ENCODE results near the gene CCNL2. TPM values are rescaled to one million over a fixed set of nuclear protein-coding genes. Genes with fewer than 3 reads are reported as not detected.

The CCNL2 gene
- total and polyA plus RNA-seq, 2 of the 13 experiments (the other 11 are each of a cell fraction or from before 2014, with no cell fraction given) = 105 to 340 TPM

DNA sequence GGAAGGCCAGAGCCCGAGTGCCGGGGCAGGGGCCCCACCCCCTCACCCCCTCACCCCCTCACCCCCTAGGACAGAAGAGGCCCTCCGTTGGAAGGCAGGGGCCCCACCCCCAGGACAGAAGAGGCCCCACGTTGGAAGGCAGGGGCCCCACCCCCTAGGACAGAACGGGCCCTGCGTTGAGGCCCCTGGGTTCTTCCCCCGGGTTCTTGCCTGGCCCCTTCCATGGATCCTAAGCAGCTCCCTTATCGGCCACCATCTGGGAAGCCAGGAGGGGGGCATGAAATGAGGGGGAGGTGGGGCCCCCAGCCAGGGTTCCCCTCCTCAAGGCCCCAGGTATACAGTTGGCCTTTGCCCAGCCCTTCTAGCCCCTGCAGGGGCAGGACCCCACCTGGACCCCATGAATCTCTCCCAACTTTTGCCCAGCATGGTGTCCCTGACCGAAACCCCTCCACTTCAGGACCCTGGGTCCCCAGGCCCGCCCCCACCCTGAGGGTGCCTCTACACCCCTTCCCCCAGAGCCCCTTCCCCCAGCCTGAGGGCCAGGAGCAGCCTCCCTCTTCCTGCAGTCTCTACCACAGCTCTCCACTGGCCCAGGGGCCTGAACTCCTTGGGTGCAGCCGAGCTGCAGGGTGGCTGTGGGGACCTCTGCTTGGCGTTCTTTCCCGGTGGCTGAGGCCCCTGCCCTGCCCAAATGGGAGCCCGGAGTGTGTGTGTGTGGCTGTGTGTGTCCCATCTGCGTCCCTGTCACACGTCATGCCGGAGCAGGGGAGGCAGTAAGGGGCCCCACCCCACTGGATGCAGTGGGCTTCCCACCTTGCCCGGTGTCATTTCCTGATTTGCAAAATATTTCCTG, 32.1 kb upstream of the CCNL2 start (continued):
- TF ChIP-seq EP300 (IDR thresholded peaks at IDR 0.05; ENCODE audit: low read depth in 2 of 2, low read length in 2 of 2) (0 out of 4 replicates have a peak, but pooled peaks of 1 of the 2 experiments have one; percentile 34), EP300 (CRISPR knock-in tag; IDR thresholded peaks at IDR 0.05; ENCODE audit: borderline replicate concordance) (no peak), RXRA (CRISPR knock-in tag; IDR thresholded peaks at IDR 0.05) (no peak), MTA1 (CRISPR knock-in tag; IDR thresholded peaks at IDR 0.05; ENCODE audit: borderline replicate concordance) (0 out of 2 replicates have a peak, but pooled peaks have one; percentile 26), ZNF24 (IDR thresholded peaks at IDR 0.05) (no peak), ZNF530 (CRISPR knock-in tag; IDR thresholded peaks at IDR 0.05; ENCODE audit: low read depth) (no peak), POLR2AphosphoS5 (IDR thresholded peaks at IDR 0.05; ENCODE audit: low read depth, low read length) (peak; percentile 10; the same call in 1 of the 2 replicates), EED (CRISPR knock-in tag; IDR thresholded peaks at IDR 0.05) (0 out of 2 replicates have a peak, but pooled peaks have one; percentile 64), ZBTB20 (CRISPR knock-in tag; IDR thresholded peaks at IDR 0.05; ENCODE audit: borderline replicate concordance, low read depth) (no peak; the same call in 1 of the 2 replicates), ASH2L (IDR thresholded peaks at IDR 0.05; ENCODE audit: insufficient read length, low read depth, low read length) (peak; percentile 20), ZNF878 (CRISPR knock-in tag; IDR thresholded peaks at IDR 0.05) (0 out of 2 replicates have a peak, but pooled peaks have one; percentile 14), ZKSCAN8 (CRISPR knock-in tag; IDR thresholded peaks at IDR 0.05; ENCODE audit: borderline replicate concordance) (0 out of 2 replicates have a peak, but pooled peaks have one; percentile 16), ZNF501 (CRISPR knock-in tag; IDR thresholded peaks at IDR 0.05) (no peak), RBM22 (optimal IDR thresholded peaks at IDR 0.05; ENCODE audit: low read length) (peak; percentile 73), PCBP1 (IDR thresholded peaks at IDR 0.05; ENCODE audit: borderline replicate concordance, low read depth, low read length) (peak; percentile 45; the same call in 1 of the 2 replicates), ZFP36L2 (CRISPR knock-in tag; IDR thresholded peaks at IDR 0.05) (no peak), HDAC6 (IDR thresholded peaks at IDR 0.05; ENCODE audit: low read depth, low read length) (no peak), ZNF816 (CRISPR knock-in tag; IDR thresholded peaks at IDR 0.05; ENCODE audit: borderline replicate concordance) (0 out of 2 replicates have a peak, but pooled peaks have one; percentile 18)
- TF ChIP-seq, protein P1, sequence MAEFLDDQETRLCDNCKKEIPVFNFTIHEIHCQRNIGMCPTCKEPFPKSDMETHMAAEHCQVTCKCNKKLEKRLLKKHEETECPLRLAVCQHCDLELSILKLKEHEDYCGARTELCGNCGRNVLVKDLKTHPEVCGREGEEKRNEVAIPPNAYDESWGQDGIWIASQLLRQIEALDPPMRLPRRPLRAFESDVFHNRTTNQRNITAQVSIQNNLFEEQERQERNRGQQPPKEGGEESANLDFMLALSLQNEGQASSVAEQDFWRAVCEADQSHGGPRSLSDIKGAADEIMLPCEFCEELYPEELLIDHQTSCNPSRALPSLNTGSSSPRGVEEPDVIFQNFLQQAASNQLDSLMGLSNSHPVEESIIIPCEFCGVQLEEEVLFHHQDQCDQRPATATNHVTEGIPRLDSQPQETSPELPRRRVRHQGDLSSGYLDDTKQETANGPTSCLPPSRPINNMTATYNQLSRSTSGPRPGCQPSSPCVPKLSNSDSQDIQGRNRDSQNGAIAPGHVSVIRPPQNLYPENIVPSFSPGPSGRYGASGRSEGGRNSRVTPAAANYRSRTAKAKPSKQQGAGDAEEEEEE (CRISPR knock-in tag; IDR thresholded peaks at IDR 0.05; ENCODE audit: borderline replicate concordance) = no peak
- TF ChIP-seq, protein P2, sequence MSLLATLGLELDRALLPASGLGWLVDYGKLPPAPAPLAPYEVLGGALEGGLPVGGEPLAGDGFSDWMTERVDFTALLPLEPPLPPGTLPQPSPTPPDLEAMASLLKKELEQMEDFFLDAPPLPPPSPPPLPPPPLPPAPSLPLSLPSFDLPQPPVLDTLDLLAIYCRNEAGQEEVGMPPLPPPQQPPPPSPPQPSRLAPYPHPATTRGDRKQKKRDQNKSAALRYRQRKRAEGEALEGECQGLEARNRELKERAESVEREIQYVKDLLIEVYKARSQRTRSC (CRISPR knock-in tag; IDR thresholded peaks at IDR 0.05; ENCODE audit: low read depth) = peak; percentile 21; the same call in 1 of the 2 replicates
- TF ChIP-seq, protein P3, sequence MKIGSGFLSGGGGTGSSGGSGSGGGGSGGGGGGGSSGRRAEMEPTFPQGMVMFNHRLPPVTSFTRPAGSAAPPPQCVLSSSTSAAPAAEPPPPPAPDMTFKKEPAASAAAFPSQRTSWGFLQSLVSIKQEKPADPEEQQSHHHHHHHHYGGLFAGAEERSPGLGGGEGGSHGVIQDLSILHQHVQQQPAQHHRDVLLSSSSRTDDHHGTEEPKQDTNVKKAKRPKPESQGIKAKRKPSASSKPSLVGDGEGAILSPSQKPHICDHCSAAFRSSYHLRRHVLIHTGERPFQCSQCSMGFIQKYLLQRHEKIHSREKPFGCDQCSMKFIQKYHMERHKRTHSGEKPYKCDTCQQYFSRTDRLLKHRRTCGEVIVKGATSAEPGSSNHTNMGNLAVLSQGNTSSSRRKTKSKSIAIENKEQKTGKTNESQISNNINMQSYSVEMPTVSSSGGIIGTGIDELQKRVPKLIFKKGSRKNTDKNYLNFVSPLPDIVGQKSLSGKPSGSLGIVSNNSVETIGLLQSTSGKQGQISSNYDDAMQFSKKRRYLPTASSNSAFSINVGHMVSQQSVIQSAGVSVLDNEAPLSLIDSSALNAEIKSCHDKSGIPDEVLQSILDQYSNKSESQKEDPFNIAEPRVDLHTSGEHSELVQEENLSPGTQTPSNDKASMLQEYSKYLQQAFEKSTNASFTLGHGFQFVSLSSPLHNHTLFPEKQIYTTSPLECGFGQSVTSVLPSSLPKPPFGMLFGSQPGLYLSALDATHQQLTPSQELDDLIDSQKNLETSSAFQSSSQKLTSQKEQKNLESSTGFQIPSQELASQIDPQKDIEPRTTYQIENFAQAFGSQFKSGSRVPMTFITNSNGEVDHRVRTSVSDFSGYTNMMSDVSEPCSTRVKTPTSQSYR (CRISPR knock-in tag; IDR thresholded peaks at IDR 0.05; ENCODE audit: borderline replicate concordance) = peak; percentile 32; the same call in 1 of the 2 replicates
- TF ChIP-seq, protein P4, sequence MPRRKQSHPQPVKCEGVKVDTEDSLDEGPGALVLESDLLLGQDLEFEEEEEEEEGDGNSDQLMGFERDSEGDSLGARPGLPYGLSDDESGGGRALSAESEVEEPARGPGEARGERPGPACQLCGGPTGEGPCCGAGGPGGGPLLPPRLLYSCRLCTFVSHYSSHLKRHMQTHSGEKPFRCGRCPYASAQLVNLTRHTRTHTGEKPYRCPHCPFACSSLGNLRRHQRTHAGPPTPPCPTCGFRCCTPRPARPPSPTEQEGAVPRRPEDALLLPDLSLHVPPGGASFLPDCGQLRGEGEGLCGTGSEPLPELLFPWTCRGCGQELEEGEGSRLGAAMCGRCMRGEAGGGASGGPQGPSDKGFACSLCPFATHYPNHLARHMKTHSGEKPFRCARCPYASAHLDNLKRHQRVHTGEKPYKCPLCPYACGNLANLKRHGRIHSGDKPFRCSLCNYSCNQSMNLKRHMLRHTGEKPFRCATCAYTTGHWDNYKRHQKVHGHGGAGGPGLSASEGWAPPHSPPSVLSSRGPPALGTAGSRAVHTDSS (CRISPR knock-in tag; conservative IDR thresholded peaks at IDR 0.05) = no peak
